ENCODE measurements around the gene RO60. TPM values are rescaled to one million over a fixed set of nuclear protein-coding genes. Genes with fewer than 3 reads are reported as not detected.

RO60 gene
- total RNA-seq, 2 experiments from 2014 or later: 46.1 to 46.3 TPM

DNA sequence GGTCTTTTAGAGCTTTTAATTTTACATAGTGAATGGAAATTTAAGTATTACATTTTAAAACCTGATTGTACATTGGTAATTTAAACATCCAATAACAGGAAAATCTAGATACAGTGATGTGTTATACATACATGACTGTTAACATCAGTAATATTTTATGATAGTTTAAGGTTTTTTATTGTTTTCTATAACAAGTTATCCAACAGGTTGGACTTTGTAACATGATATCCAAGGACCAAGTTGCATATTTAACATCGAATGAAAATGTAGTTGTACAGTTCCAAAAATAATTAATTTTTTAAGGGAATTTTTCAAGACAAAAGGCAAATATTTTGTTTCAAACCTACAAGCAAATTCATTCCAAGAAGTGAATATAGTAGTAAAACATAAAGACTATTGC lies 31.5 kb downstream of the RO60 start:
- POLR2A ChIA-PET: interaction anchor here (1.7 kb wide), 1 partner anchor 32 kb away, joined by 5 read pairs; the partner anchor contains the start of genes RO60 and UCHL5
- intact Hi-C loops (cut with DNase I, micrococcal nuclease): no loop called here
- no peak for DNase-seq
- H3K27ac Mint-ChIP-seq: no peak overlapping the region
- no peaks in the 10 kb centered on the region for H3K4me1 Mint-ChIP-seq (ENCODE audit: low read depth)
- no peak overlapping the region for H3K4me3 ChIP-seq (ENCODE audit: low read length)
- ATAC-seq (ENCODE audit: poor library complexity): no peak
- no peaks in the 10 kb centered on the region for H3K9me3 ChIP-seq (ENCODE audit: control insufficient read depth in 1 of 2, insufficient read depth in 1 of 2, low read length in 2 of 2)
- CTCF ChIA-PET: no interaction called here
- no peaks in the 10 kb centered on the region for H3K4me1 ChIP-seq (ENCODE audit: insufficient read depth, low read length)
- no peak overlapping the region for H3K4me3 Mint-ChIP-seq
- H3K27me3 Mint-ChIP-seq: no peaks in the 10 kb centered on the region
- H3K36me3 ChIP-seq (ENCODE audit: insufficient read depth, low read length): peaks cover 19% of the 10 kb centered on the region
- no peak overlapping the region for H3K27ac ChIP-seq (ENCODE audit: low read depth in 1 of 2, low read length in 2 of 2)
- no peak for TF ChIP-seq CTCF (IDR thresholded peaks at IDR 0.05)
- H3K27me3 ChIP-seq (ENCODE audit: control insufficient read depth in 1 of 2, insufficient read depth in 2 of 2, low read length in 2 of 2): no peaks in the 10 kb centered on the region
- H3K9me3 Mint-ChIP-seq: no peaks in the 10 kb centered on the region
- peaks cover 40% of the 10 kb centered on the region for H3K36me3 Mint-ChIP-seq (ENCODE audit: low read depth)

GRCh38 chr1:193094112-193094511 lies 34.7 kb downstream of the RO60 start:
- intact Hi-C loops (cut with DNase I, micrococcal nuclease): no loop called here
- H3K4me1 Mint-ChIP-seq (ENCODE audit: low read depth): peaks cover 9% of the 10 kb centered on the region
- CTCF ChIA-PET: interaction anchor here (0.9 to 1.5 kb wide), 2 partner anchors 14 to 28 kb away, joined by 3 to 4 read pairs; partner anchors contain the start of gene CDC73
- H3K9me3 Mint-ChIP-seq: no peaks in the 10 kb centered on the region
- no peak overlapping the region for H3K4me3 Mint-ChIP-seq
- ATAC-seq (ENCODE audit: poor library complexity) (no peak), DNase-seq (no peak)
- no peaks in the 10 kb centered on the region for H3K27me3 Mint-ChIP-seq
- peaks cover 59% of the 10 kb centered on the region for H3K36me3 Mint-ChIP-seq (ENCODE audit: low read depth)
- no peak overlapping the region for H3K4me3 ChIP-seq (ENCODE audit: low read length)
- no peaks in the 10 kb centered on the region for H3K27me3 ChIP-seq (ENCODE audit: control insufficient read depth in 1 of 2, insufficient read depth in 2 of 2, low read length in 2 of 2)
- no peak for TF ChIP-seq CTCF (IDR thresholded peaks at IDR 0.05)
- no peaks in the 10 kb centered on the region for H3K9me3 ChIP-seq (ENCODE audit: control insufficient read depth in 1 of 2, insufficient read depth in 1 of 2, low read length in 2 of 2)
- no peaks in the 10 kb centered on the region for H3K4me1 ChIP-seq (ENCODE audit: insufficient read depth, low read length)
- POLR2A ChIA-PET: no interaction called here
- H3K36me3 ChIP-seq (ENCODE audit: insufficient read depth, low read length): peaks cover 42% of the 10 kb centered on the region
- no peak overlapping the region for H3K27ac ChIP-seq (ENCODE audit: low read depth in 1 of 2, low read length in 2 of 2)
- H3K27ac Mint-ChIP-seq: no peak overlapping the region

DNA sequence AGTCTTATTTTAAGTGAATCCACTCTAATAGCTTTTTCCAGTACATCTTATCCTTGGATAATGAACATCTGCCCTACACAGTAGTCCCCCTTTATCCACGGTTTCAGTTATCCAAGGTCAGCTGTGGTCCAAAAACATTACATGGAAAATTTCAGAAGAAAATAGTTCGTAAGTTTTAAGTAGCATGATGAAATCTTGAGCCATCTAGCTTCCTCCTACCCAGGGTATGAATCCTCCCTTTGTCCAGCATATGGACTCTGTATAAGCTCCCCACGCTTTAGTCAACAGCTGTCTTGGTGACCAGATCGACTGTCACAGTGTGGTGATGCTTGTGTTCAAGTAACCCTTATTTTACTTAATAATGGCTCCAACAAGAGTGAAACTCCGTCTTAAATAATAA lies 43.2 kb downstream of the RO60 start:
- no peak for TF ChIP-seq CTCF (IDR thresholded peaks at IDR 0.05)
- H3K4me1 Mint-ChIP-seq (ENCODE audit: low read depth): peaks cover 38% of the 10 kb centered on the region
- H3K36me3 Mint-ChIP-seq (ENCODE audit: low read depth): peaks cover 38% of the 10 kb centered on the region
- H3K27ac ChIP-seq (ENCODE audit: low read depth in 1 of 2, low read length in 2 of 2): no peak overlapping the region
- H3K4me3 ChIP-seq (ENCODE audit: low read length): no peak overlapping the region
- DNase-seq: no peak
- H3K27me3 Mint-ChIP-seq: no peaks in the 10 kb centered on the region
- no peaks in the 10 kb centered on the region for H3K9me3 Mint-ChIP-seq
- no peak overlapping the region for H3K27ac Mint-ChIP-seq
- CTCF ChIA-PET: interaction anchor here (0.5 to 1.7 kb wide), 3 partner anchors 11 to 21 kb away, joined by 3 to 5 read pairs (median 3); partner anchors contain the start of gene CDC73
- H3K4me3 Mint-ChIP-seq: peak overlapping the region; percentile 15
- intact Hi-C loops (cut with DNase I, micrococcal nuclease): loop anchor here in 1 of 2 experiments (5.0 kb wide), 1 partner anchor 40 kb away; no protein-coding TSS in a partner anchor
- H3K27me3 ChIP-seq (ENCODE audit: control insufficient read depth in 1 of 2, insufficient read depth in 2 of 2, low read length in 2 of 2): no peaks in the 10 kb centered on the region
- H3K36me3 ChIP-seq (ENCODE audit: insufficient read depth, low read length): peaks cover 24% of the 10 kb centered on the region
- ATAC-seq (ENCODE audit: poor library complexity): no peak
- H3K9me3 ChIP-seq (ENCODE audit: control insufficient read depth in 1 of 2, insufficient read depth in 1 of 2, low read length in 2 of 2): no peaks in the 10 kb centered on the region
- POLR2A ChIA-PET: interaction anchor here (6.1 kb wide), 1 partner anchor 20 kb away, joined by 52 read pairs; the partner anchor contains the start of gene CDC73
- peaks cover 18% of the 10 kb centered on the region for H3K4me1 ChIP-seq (ENCODE audit: insufficient read depth, low read length)
